Middle frontal gyrus (tissue), 1 donor: ENCODE measurements around the gene FAM3B.

Experiments used
- DNase-seq: peaks from one replicate; pipeline ENCODE4 v3.0.0-alpha.2; 2015; ENCODE audit warnings: low spot score; ENCODE audit errors: extremely low spot score

The FAM3B gene

DNA sequence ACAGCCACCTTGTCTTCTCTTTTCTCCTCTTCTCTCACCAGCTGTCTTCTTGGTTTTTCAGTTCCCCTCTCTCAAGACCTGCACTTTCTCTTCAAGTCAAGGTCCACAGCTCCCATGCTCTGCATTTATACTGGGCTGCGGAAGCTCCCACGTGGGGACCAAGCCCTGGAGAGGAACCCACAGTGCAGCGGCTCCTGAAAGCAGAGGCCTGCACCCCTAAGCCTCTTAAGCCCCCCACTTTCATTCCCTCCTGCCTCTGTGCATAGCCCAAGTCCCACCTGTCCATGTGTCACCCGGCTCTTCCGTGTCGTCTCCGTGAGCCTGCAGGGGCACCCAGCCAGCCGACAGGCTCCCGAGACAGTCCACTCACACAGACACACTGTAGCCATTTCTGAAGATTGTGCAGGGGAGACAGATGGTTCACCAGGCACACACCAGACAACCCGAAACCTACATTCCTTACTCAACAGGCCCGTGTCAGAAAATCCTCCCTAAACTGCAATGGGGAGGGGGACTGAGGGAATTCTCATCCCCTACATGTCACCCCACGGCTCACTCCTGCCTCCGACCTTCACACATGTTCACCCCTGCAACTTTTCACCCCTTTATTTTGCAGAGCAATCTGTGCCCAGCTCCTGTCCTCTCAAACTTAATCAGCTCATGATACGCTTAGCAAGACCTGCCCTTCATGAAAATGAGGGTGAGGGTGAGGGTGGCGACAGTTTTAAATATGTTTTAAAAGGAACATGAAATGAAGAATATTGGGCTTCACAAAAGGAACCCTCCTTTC is 51.5 kb downstream of the FAM3B start:
- DNase-seq: no peak

DNA sequence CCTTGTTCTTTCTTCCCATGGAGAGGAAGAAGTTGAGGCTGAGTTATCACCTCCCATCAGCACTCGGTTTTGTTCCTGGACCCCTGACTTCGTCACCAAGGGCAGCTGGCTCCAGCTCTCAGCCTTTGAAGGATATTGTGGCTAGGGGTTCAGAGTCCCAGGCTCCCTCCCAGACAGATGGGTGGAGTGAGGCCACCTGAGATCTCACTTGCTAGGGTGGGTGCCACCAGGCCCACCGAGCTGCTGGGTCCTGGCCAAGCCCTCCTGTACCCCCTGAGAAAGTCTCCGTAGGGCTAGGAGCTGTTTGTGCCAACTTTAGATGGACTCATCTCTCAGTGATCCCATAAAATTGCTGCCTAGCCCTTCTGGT is 52.1 kb downstream of the FAM3B start:
- no peak for DNase-seq

DNA sequence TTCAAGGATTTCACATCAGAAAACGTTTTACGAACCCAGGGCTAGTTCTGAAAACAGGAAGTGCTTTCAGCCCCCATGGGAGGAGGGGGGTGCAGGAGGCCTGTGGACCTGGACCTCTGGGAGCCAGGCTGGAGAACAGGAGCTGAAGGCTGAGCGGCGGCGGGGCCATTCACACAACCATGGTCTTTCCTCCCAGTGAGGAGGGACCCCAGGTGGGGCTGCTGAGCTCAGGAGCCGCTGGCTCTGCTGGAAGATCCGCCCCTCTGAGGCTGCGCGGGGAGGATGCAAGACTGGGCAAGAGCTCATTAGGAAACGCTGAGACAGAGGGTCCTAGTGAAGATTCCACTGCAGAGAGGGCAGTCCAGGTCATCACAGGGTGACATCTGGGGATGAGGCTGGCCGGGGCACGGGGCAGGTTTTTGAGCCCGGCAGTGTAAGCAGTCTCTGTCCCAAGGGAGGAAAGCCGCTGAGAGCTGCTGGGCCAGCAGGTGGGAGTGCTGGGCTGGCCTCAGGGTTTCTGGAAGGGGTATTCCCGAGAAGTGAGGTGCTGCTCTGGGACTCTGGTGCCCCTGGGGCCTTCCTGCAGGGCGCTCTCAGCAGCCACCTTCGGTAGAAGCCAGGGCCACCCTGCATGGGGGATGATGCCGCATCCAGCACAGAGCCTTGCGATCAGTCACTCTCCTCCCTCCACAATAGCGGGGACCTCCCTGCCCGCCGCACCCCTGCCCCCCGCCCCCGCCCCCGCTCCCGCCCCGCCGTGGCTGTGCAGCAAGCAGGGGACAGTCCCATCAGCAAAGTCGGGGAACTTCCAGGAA is 52.7 kb downstream of the FAM3B start:
- DNase-seq: no peak

DNA sequence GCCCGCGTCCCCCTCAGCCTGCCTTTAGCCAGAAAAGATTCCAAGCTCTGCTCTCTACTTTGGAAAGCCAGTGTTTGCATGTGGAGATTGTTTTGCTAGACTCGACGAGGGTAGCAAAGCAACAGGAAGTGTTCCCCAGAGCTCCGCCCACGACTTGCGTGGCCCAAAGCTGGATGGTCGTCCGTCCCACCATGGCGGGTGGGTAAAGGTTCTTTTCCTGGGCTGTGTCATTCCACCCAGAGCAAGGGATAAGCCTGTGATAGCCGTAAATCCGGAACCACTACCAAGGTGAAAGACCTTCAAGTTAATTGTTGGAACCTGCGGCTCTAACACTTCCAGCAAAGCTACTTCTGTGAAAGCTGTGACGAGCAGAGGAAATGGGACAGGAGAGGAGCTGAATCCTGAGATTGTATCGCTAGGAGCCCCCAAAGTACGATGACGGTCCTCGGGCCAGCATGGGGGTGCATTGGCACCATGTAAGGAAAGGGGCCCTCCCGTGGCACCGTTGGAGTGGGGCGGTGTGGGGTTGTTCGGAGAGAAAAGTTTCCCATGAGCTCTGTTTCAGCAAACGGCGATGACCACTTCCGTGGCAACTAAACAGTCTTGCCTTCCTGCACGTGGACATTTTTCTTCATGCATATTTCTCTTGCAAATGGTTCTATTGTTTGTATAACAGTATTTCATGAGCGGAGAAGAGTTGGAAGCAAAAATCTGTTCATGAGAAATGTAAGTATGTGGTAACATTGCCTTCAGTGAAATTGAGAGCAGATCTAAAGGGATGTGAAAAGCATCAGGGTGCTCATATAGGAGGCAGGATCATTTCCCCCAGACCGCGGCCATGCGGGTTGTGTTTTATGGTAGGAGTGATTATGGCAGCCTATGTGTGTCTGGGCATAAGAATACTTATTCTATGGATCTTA is 53.6 kb downstream of the FAM3B start:
- no peak for DNase-seq

DNA sequence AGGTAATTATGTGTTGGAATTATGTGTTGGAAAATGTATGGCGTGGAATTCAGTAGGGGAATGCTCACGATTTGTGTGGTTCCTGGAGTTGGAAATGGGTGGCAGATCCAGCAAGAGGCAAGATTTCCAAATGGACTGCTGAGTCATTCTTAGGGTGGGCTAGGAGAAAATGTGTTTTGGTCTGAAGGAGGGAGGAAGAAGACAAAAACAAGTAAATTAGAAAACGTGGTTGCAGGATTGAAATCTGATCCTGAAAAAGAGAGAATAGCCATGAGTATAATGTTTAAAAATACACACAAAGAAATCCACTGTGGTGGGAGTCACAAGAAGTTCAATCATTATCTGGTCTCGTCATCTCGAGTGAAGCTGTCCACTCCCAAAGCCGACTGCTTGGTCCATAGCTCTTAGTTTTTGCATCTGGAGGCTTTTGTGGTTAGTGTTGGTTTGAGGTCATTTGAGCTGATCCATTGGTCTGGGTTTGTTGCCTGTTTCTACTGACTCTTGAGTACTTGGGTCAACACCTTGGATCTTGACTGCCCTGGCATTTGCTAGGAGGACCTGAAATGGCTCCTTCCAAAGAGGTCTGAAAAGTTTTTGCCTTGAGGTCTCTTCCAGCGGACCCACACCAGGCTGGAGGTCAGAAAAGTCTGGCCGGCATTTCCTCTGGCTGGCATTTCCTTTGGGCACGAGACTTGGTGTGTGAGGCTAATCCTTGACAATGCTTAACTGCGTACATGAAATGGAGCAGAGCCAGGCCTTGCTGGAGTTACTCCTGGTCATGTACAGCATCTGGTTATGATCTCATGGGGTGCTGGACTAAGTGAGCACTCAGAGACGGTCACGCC is 54.5 kb downstream of the FAM3B start:
- no peak for DNase-seq

DNA sequence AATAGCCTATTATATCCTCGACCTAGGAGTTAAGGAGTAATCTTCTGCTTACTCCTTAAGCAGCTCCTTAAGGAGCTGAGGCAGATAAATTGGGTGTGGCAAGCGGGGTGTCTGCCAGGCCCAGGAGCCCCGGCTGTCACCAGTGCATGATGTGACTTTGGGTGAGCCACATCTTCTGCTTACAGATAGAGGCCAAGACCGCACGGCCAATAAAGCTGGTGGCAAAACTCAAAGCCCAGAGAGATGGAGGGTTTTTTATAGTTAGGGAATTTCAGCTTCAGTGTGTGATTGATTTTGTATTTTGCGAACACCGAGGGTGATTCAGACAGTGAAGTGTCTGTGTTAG is 55.1 kb downstream of the FAM3B start:
- no peak for DNase-seq

DNA sequence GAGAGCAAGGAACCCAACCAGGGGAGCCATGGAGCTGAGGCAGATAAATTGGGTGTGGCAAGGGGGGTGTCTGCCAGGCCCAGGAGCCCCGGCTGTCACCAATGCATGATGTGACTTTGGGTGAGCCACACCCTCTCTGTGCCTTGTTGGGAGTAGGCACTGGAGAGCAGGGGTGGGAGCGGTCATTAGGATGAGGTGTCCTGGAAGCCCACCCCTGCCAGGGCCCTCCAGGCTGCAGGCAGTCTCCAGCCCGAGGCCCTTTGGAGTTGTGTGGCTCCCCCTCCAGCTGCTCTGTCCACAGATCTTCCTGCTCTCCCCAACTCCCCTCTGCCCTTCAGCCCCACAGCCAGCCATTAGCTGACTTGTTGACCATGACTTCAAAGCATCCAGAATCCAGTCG is 56.7 kb downstream of the FAM3B start:
- no peak for DNase-seq

DNA sequence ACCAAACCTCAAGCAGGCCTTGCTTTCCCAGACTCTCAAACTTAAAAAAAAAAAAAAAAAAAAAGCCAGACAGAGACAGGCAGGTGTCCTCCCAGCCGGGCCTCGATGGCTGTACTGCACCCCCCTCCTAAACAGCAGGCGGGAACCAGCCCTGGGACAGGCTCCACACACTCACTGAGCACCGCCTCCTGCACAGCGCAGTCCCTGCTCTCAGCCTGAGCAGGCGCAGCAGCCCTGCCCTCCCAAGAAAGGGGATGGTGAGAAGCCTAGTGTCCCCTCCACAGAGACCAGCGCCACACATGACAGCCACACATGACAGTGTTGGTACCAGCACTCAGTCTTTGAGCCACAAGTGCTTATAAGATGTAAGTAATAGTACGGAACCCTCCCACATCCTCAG is 57.2 kb downstream of the FAM3B start:
- no peak for DNase-seq

DNA sequence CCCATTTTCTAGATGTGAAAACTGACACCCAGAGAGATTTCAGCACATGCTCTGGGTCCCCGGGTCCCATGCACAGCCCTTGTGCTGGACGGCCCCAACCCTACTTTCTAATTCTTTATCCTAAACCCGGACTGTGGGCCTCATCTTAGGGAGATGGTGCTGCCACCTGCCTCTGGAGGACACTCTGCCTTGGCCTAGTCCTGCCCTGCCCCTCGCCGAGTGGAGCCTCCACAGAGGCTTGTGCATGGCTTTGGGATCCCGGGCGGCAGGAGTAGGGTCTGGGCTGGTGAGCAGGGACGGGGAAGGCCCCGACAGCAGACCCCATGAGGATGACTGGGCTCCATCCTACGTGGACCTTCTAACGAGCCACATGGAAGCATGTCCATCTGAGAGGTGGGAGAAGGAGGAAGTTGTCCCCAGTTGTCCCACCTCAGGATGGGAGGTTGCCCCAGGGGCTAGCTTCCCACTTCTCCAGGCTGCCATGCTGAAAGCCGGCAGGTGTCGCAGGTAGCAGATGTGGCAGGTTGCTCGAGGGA is 57.6 kb downstream of the FAM3B start:
- DNase-seq: no peak

DNA sequence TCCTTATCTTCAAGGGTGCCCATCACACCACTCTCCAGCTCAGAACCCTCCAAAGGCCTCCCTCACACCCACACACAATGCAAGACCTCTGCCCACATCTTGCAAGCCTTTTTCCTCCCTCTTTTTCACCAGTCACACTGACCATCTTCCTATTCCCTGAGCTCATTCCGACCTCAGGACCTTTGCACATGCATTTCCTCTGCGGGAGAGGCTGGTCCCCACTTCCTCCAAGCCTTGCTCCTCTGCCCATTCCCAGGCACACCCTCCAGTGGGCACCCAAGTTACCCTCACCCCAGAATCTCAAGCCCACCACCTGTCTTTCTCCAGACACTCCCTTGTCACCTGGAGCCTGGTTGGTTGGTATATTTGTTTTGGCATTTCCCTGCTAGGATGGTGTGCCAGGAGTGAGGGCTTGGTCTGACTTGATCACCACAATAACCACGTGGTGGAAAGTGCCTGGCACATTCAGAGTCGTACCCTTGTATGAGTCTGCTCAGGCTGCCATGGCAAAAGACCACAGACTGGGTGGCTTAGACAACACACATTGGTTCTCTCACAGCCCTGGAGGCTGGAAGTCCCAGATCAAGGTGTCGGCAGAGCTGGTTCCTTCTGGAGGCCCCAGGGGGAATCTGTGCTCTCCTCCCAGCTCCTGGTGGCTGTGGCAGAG is 58.4 kb downstream of the FAM3B start:
- DNase-seq: no peak

DNA sequence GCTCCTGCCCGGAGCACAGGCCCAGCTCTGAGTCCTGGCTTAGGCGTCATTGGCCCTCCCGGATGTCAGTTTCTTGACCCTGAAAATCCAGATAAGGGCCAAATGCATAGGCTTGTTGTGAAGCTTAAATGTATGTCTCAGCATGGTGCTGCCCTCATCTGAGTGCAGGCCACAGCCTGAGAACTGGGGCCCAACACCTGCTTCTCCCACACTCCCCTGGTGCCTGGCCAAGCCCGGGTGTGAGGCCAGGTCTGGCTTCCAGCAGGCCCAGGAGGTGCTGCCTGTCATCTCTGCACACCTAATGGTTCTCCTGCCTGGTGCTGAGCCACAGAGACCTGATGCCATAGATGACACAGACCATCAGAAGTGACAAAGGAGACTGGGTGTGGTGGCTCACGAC is 59.3 kb downstream of the FAM3B start:
- no peak for DNase-seq

DNA sequence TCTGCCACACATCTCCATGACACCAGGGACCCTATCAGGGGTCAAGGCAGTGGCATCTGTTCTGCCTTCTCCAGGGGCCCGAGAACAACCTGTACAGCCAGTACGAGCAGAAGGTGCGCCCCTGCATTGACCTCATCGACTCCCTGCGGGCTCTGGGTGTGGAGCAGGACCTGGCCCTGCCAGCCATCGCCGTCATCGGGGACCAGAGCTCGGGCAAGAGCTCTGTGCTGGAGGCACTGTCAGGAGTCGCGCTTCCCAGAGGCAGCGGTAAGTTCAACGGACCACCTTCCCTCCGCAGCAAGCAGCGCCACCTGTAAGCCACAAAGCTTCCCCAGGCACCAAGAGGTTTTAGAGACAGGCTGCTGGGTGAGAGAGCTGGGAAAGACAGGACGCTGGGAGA is 61.1 kb downstream of the FAM3B start:
- DNase-seq: no peak

DNA sequence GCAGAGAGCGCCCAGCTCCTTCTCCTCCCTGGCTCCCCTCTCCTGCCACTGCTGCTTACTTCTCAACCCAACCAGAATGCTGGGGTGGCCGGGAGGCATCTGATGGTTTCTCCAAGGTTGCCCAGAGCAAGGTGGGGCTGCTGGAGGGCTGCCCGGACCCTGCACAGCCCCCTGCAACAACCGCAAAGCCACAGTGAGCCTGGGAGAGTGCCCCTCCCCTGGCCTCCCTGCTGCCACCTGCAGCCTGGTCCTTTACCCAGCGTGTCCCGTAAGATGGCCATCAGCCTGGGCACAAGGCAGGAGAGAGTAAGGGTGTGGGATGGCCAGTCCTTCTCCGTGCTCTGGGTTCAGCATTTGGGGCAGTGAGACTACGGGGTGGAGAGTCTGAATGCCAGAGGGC is 62.2 kb downstream of the FAM3B start:
- DNase-seq: no peak

DNA sequence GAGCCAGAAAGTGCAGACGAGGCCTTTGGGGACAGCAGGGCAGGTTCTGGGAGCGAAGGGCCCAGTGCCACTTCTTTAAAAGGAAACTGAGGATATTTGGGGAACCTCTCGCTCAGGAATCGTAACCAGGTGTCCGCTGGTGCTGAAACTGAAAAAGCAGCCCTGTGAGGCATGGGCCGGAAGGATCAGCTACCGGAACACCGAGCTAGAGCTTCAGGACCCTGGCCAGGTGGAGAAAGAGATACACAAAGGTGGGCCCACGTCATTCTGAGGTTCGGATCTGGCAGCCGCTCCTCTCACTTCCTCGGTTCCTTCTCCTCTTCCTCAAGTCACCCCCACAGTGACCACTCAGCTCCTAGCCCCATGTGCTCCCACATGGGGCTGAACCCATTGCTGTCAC is 63.3 kb downstream of the FAM3B start:
- DNase-seq: no peak

DNA sequence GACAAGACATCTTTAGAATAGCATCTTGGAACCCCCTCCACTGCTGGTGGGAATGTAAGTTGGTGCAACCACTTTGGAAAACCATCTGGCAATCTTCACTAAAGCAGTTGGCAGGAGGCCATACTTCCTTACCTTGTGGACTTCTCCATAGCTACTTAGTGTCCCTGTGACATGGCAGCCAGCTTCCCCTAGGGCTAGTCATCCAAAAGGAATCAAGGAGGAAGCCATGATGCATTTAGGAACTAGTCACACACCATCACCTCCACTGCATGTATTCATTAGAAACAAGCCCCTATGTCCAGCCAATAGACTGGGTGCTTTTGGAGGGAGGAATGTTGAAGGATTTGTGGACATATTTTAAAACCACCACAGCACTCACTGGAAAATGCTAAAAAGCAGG is 65.1 kb downstream of the FAM3B start:
- DNase-seq: no peak

DNA sequence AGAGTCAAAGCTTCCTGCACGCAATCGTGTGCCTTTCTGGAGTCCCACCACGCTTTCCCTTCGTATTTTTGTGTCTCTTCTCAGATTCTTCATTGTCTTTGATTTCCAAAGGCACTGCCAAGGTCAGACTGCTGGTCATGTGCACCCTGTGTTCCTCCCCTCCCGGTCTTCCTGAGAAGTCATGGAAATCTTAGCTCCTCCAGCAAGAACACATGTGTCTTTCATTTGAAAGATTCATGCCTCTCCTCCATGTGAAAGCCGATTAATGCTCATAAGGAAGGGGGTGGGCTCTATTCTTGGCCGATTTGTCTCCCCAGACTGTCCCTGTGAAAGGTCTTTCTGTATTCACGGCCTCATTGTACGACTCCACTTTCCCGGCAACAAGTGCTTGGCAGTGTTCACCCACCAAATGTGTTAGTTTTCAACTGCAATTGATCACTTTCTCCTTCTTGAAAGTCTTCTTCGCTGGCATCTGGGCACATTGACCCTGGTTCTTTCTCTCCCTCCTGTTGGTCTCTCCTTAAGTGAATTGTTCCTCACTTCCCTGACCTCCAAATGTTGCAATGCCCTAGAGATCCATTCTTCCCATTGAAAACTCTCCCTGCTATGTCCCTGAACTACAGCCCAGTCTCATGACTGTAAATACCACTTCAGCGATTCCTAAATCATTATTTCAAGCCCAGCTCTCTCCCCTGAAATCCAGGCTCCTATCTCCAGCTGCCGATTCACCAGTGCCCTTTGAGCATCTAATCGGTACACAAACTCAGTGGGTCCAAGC is 70.6 kb downstream of the FAM3B start:
- no peak for DNase-seq

DNA sequence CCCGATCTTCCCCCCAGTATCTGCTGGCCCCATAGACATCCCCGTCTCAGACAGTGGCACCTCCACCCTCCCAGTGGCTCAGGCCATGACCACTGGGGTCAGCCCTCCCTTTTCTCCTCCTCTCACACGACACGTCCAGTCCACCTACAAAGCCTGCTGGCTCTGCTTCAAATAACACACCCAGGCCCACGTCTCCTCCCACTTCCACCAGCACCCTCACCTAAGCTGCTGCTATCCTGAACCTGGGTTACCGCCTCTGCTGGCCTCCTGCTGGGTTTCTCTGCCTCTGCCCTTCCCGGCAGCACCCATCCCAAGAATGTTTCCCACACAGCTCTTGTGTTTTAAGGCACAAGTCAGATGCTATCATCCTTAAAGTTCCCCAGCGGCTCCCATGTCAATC is 71.2 kb downstream of the FAM3B start:
- DNase-seq: no peak

DNA sequence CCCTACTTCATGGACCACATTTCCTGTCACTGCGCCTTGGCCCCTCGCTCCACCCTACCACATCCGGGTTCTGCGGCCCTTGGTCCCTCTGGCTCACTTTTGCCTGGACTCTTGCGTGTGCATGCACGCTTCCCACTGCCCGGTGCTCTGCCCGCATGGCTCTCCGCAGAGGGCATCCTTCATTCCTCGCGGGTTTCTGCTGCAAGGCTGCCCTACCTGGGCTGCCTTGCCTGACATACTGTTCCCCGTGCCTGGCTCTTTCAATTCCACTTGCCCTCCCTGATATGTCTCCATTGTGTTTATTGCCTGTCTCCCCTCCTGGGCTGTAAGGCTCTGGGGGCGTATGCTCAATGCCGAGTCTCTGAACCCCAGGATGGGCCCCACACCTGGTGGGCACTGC is 71.7 kb downstream of the FAM3B start:
- no peak for DNase-seq

DNA sequence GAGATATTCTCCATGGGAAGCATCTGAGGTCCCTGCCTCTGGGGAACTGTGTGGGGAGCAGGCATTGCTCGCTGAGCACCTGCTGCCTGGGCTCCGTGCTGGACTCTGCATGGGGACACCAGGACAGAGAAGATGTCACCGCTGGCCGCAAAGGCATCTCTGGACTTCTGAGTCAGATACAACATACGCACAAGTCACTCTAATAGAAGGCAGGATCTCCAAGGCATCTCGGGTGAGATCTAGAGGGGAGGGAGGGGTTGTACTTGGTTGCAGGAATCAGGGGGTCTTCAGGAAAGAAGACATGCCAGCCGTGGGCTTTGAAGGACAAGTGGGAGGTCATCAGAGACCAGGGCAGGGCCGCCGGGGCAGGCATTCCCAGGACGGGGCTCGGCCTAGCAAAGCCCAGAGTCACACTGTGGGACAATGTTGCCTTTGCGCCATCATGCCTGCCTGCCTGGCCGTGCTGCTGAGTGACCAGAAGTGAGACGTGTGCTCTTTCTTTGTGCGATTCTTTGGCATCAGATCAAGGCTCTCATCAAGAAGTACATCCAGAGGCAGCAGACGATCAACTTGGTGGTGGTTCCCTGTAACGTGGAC is 73.5 kb downstream of the FAM3B start:
- DNase-seq: no peak
